HL-60 (cell line): ENCODE data around the gene UBAC2.

Experiments
- CTCF ChIP-seq: IDR thresholded peaks from one replicate; pipeline ENCODE4 v1.5.1; 2011; ENCODE audit warnings: low read length, control low read depth, inconsistent platforms; ENCODE audit not compliant: insufficient read depth
- REST ChIP-seq: IDR thresholded peaks from 2 replicates; pipeline ENCODE4 v1.6.1; 2012; ENCODE audit warnings: low read depth; ENCODE audit not compliant: insufficient replicate concordance
- SPI1 ChIP-seq: IDR thresholded peaks from 2 replicates; pipeline ENCODE4 v1.6.1; 2012; ENCODE audit warnings: low read depth, mild to moderate bottlenecking, borderline replicate concordance

GRCh38 chr13:99257291-99257690 lies 56.6 kb downstream of the UBAC2 start:
- TF ChIP-seq REST, result no peak
- TF ChIP-seq CTCF, result no peak
- no peak for TF ChIP-seq SPI1
